A673 (cell line): ENCODE data around the gene CABLES1. TPM values are rescaled to one million over a fixed set of nuclear protein-coding genes. Genes with fewer than 3 reads are reported as not detected.

Experiments
- BruUV-seq: library from RNA; stranded (reverse); fragments of 400-500 nt; replicated peaks from 2 replicates; lab custom pipeline; 2021; lab: Mats Ljungman, UMichigan
- CTCF ChIA-PET: fragments of 300-600 bp; sonication (Branson Sonifier 250); formaldehyde crosslinking; loops from one replicate; lab custom pipeline; 2022; ENCODE audit warnings: antibody characterized with exemption; lab: Charles Lee
- POLR2A ChIA-PET: fragments of 300-600 bp; sonication (Branson Sonifier 250); formaldehyde crosslinking; loops from one replicate; lab custom pipeline; 2022; ENCODE audit warnings: antibody characterized with exemption; ENCODE audit not compliant: low non-redundant PET; lab: Charles Lee
- DNase-seq: peaks from one replicate; pipeline ENCODE4 v3.0.0-alpha.2; 2015; ENCODE audit warnings: low spot score
- H3K27ac ChIP-seq: fragments of 200-600 bp; sonication (generic); 2 replicates; pipeline ENCODE4 v1.5.1; 2016; ENCODE audit warnings: mixed run types, low read depth, mild to moderate bottlenecking, mixed read lengths, antibody characterized with exemption, low read length; ENCODE audit not compliant: poor library complexity, severe bottlenecking
- H3K27me3 ChIP-seq: fragments of 200-600 bp; sonication (generic); replicated peaks from 2 replicates; pipeline ENCODE4 v1.6.1; 2017; ENCODE audit warnings: mixed run types, low read depth, mild to moderate bottlenecking, mixed read lengths, antibody characterized with exemption, low read length; ENCODE audit not compliant: insufficient read depth, poor library complexity
- H3K36me3 ChIP-seq: fragments of 200-600 bp; sonication (generic); 2 replicates; pipeline ENCODE4 v1.6.1; 2016; ENCODE audit warnings: mixed run types, mild to moderate bottlenecking, mixed read lengths, antibody characterized with exemption, low read length; ENCODE audit not compliant: insufficient read depth, poor library complexity, severe bottlenecking
- H3K4me1 ChIP-seq: fragments of 200-600 bp; sonication (generic); 2 replicates; pipeline ENCODE4 v1.6.1; 2017; ENCODE audit warnings: mixed run types, mild to moderate bottlenecking, mixed read lengths, antibody characterized with exemption, low read length; ENCODE audit not compliant: insufficient read depth, poor library complexity, severe bottlenecking
- H3K4me3 ChIP-seq: fragments of 200-600 bp; sonication (generic); 2 replicates; pipeline ENCODE4 v1.5.1; 2016; ENCODE audit warnings: low read depth, mixed run types, mild to moderate bottlenecking, mixed read lengths, low read length; ENCODE audit not compliant: poor library complexity, severe bottlenecking
- H3K9me3 ChIP-seq: fragments of 200-600 bp; sonication (generic); 2 replicates; pipeline ENCODE4 v1.6.1; 2016; ENCODE audit warnings: mixed run types, low read depth, mild to moderate bottlenecking, mixed read lengths, antibody characterized with exemption, low read length; ENCODE audit not compliant: poor library complexity, severe bottlenecking
- EZH2 ChIP-seq: fragments of 200-600 bp; sonication (generic); IDR thresholded peaks from 2 replicates; pipeline ENCODE4 v1.6.1; 2017; ENCODE audit warnings: borderline replicate concordance, low read depth, mild to moderate bottlenecking, mixed read lengths, antibody characterized with exemption, low read length; ENCODE audit not compliant: poor library complexity, severe bottlenecking
- intact Hi-C: fragments of 100-400 bp; cut with micrococcal nuclease; formaldehyde crosslinking; loops from one replicate; pipeline ENCODE4 v1.10.0; 2022; ENCODE audit not compliant: unreplicated experiment
- total RNA-seq: library from RNA; stranded (reverse); gene quantifications from 2 replicates; pipeline ENCODE4 v1.2.3, GENCODE V29; 2021
- TF ChIP-seq, protein P1 (sequence below): fragments of 300-800, 200-600 bp; sonication (generic); conservative IDR thresholded peaks from 2 replicates; pipeline ENCODE4 v1.5.1; 2017; ENCODE audit warnings: low read depth, mild to moderate bottlenecking, antibody characterized with exemption, low read length, moderate library complexity, mixed read lengths

The CABLES1 gene
- total RNA-seq, 1 experiment from 2014 or later, result 7.2 TPM

DNA sequence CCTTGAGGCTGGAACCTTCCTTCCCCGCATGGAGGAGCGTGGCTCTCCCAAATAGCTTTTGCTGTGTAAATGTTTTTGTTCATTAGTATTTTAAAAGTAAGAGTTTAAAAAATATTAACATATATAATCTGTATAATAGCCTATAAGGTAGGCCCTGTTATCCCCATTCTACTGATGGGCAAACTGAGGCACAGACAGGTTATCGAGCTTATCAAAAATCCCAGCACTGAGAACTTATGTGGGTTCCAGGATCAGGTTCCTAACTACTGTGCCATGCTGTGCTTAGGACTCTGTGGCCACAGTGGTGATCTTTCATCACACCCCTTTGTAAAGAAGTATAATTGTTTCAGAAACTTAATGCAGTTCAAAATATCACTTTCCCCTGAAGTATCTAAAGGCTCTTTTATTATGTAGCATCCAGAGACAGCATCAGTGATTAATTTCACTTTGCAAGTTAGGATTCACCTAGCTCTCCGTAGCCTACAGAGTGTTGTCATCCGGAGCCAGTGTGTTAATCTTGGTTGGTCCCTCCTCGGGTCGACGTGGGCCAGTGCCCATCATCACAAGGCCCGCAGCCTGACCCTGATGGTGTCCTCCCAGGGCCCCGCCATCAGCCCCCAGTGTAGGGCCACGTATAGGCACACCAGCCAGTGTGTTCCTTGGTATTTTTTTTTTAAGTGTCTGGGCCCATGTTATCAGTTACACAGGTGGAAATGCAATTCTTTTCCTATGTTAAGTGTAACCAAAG, 28.7 kb downstream of the CABLES1 start:
- ChIA-PET POLR2A (no interaction called here), CTCF (no interaction called here)
- Histone ChIP-seq H3K27ac (no peak overlapping the region), H3K4me3 (no peak overlapping the region), H3K27me3 (no peaks in the 10 kb centered on the region), H3K36me3 (no peaks in the 10 kb centered on the region), H3K4me1 (no peaks in the 10 kb centered on the region), H3K9me3 (no peaks in the 10 kb centered on the region)
- BruUV-seq, result no TSS peak
- TF ChIP-seq, protein P1, sequence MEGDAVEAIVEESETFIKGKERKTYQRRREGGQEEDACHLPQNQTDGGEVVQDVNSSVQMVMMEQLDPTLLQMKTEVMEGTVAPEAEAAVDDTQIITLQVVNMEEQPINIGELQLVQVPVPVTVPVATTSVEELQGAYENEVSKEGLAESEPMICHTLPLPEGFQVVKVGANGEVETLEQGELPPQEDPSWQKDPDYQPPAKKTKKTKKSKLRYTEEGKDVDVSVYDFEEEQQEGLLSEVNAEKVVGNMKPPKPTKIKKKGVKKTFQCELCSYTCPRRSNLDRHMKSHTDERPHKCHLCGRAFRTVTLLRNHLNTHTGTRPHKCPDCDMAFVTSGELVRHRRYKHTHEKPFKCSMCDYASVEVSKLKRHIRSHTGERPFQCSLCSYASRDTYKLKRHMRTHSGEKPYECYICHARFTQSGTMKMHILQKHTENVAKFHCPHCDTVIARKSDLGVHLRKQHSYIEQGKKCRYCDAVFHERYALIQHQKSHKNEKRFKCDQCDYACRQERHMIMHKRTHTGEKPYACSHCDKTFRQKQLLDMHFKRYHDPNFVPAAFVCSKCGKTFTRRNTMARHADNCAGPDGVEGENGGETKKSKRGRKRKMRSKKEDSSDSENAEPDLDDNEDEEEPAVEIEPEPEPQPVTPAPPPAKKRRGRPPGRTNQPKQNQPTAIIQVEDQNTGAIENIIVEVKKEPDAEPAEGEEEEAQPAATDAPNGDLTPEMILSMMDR, result no peak
- no peak for TF ChIP-seq EZH2
- intact Hi-C loops, result no loop called here
- no peak for DNase-seq

DNA sequence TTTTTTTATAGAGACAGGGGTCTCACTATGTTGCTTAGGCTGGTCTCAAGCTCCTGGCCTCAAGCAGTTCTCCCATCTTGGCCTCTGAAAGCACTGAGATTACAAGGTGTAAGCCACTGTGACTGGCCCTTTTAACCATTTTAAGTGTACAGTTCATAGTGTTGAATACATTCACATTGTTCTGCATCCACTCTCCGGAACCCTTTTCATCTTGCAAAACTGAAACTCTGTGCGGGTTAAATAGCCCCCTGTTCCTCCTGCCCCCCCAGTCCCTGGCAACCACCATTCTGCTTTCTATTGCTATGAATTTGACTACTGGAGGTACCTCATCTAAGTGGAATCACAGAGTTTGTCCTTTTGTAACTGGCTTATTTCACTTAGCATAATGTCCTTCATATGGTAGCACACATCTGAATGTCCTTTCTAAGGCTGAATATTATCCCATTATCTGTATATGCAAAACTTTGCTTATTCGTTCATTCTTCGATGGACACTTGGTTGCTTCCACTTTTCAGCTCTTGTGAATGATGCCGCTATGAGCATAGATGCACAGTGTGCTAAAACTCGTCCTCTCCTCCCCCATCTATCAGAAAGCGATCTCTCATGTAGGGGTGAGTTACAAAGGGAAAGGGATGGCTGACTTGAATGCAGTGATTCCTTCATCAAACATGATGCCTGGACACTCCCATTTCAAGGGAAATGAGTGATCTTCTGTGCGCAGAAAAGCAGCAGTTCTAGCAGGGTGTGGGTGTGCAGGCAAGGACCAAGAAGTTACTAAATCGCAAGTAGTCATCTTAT, 30.2 kb downstream of the CABLES1 start:
- H3K9me3 ChIP-seq, result no peaks in the 10 kb centered on the region
- BruUV-seq, result no TSS peak
- CTCF ChIA-PET, result no interaction called here
- no peak overlapping the region for H3K4me3 ChIP-seq
- H3K27me3 ChIP-seq, result no peaks in the 10 kb centered on the region
- H3K27ac ChIP-seq, result no peak overlapping the region
- POLR2A ChIA-PET, result no interaction called here
- intact Hi-C loops, result no loop called here
- TF ChIP-seq, protein P1, result no peak
- TF ChIP-seq EZH2, result no peak
- H3K4me1 ChIP-seq, result no peaks in the 10 kb centered on the region
- no peak for DNase-seq
- H3K36me3 ChIP-seq, result no peaks in the 10 kb centered on the region

DNA sequence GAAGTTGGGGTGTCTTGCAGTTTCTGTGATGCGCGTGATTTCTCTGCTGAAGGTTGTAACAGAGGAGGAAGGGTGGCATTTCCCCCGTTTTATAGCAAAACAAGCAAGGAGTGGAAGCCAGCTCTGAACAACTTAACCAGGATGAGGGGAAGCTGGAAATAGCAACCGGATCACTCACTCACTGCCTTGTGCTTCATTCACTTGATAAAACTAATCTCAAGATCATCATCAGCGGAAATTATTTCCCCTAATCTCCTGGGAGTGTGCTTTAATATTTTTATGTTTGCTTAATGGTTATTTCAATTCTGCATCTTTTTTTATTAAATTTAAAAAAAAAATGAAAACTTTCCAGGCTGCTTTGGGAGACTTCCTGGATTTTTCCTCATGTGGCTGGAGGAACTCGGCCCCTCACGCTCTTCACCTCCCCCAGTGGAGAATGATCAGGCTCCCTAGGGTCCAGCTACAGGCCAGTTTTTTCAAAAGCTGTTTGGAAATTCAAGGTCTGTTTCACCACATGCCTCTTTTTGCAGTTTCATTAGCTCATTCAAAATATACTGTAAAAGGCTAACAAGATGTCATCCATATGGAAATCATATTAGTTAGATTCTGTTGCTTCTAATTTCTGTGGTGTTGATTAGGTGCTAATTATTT, 31.7 kb downstream of the CABLES1 start:
- ChIA-PET POLR2A (no interaction called here), CTCF (interaction anchor here (0.7 kb wide), 1 partner anchor 24 kb away, joined by 4 read pairs; no protein-coding TSS in a partner anchor)
- Histone ChIP-seq H3K4me3 (no peak overlapping the region), H3K9me3 (no peaks in the 10 kb centered on the region), H3K27me3 (no peaks in the 10 kb centered on the region), H3K4me1 (no peaks in the 10 kb centered on the region), H3K36me3 (no peaks in the 10 kb centered on the region), H3K27ac (no peak overlapping the region)
- no peak for DNase-seq
- BruUV-seq, result no TSS peak
- intact Hi-C loops, result no loop called here
- TF ChIP-seq, protein P1, result no peak
- no peak for TF ChIP-seq EZH2
